ENCODE measurements around the gene PLCB4.

- no peak for TF ChIP-seq EZH2 (IDR thresholded peaks at IDR 0.05)
- no peak for TF ChIP-seq CTCF (IDR thresholded peaks at IDR 0.05)
- TF ChIP-seq EZH2phosphoT487 (IDR thresholded peaks at IDR 0.05) = no peak
Measured at GRCh38 chr20:9136114-9136513, 67.2 kb downstream of the PLCB4 start.
